K562 (cell line): ENCODE results near the gene SLC48A1. TPM values are rescaled to one million over a fixed set of nuclear protein-coding genes. Genes with fewer than 3 reads are reported as not detected.

ENCODE experiments used
- E2F6 ChIP-seq, 2 experiments: IDR thresholded peaks; 2 replicates each; pipeline ENCODE4 v1.6.1; 2011; ENCODE audit warnings: borderline replicate concordance in 1 of 2, control low read depth in 1 of 2, low read depth in 1 of 2, low read length in 1 of 2, mild to moderate bottlenecking in 1 of 2, mixed read lengths in 1 of 2, moderate library complexity in 1 of 2; ENCODE audit not compliant: insufficient read depth in 1 of 2, insufficient read length in 1 of 2, poor library complexity in 1 of 2, severe bottlenecking in 1 of 2; ENCODE audit errors: extremely low read depth in 1 of 2
- EP300 ChIP-seq: IDR thresholded peaks from 2 replicates; pipeline ENCODE4 v1.6.1; 2012; ENCODE audit warnings: low read length, improper control_type of control experiment
- ERF ChIP-seq: fragments of 450-650 bp; formaldehyde crosslinking; IDR thresholded peaks from 2 replicates; pipeline ENCODE4 v1.4.0; 2020; ENCODE audit warnings: mild to moderate bottlenecking, mixed read lengths
- FIP1L1 ChIP-seq: fragments of 200-400 bp; formaldehyde crosslinking; IDR thresholded peaks from 2 replicates; pipeline ENCODE4 v1.6.1; 2018; ENCODE audit warnings: mild to moderate bottlenecking, low read depth, low read length; ENCODE audit not compliant: poor library complexity, severe bottlenecking
- FOXJ3 ChIP-seq: sonication (generic); formaldehyde crosslinking; IDR thresholded peaks from 2 replicates; pipeline ENCODE4 v1.4.0; 2020; ENCODE audit warnings: mild to moderate bottlenecking, missing genetic modification reagents
- HNRNPK ChIP-seq: fragments of 200-400 bp; formaldehyde crosslinking; IDR thresholded peaks from one replicate; pipeline ENCODE4 v1.6.1; 2018; ENCODE audit warnings: mild to moderate bottlenecking, low read depth, low read length; ENCODE audit not compliant: poor library complexity, severe bottlenecking
- IFI16 ChIP-seq: fragments of 250-450 bp; sonication (Bioruptor Pico); IDR thresholded peaks from 2 replicates; pipeline ENCODE4 v2.1.2; 2022; ENCODE audit warnings: mild to moderate bottlenecking, inconsistent platforms
- LARP7 ChIP-seq: fragments of 450-650 bp; IDR thresholded peaks from 2 replicates; pipeline ENCODE4 v1.6.1; 2016
- NCOA1 ChIP-seq: fragments of 450-650 bp; IDR thresholded peaks from 2 replicates; pipeline ENCODE4 v1.6.1; 2016; ENCODE audit warnings: low read depth
- NELFE ChIP-seq: IDR thresholded peaks from 2 replicates; pipeline ENCODE4 v1.6.1; 2011; ENCODE audit warnings: mild to moderate bottlenecking; ENCODE audit not compliant: insufficient read depth, insufficient read length
- NR0B1 ChIP-seq: fragments of 450-650 bp; IDR thresholded peaks from one replicate; pipeline ENCODE4 v1.6.1; 2018; ENCODE audit warnings: mild to moderate bottlenecking, moderate library complexity; ENCODE audit not compliant: partially characterized antibody
- PPARD ChIP-seq: fragments of 250-450 bp; sonication (Bioruptor Pico); IDR thresholded peaks from 2 replicates; pipeline ENCODE4 v1.8.0; 2022; ENCODE audit warnings: inconsistent platforms, mild to moderate bottlenecking, moderate library complexity
- RFX7 ChIP-seq: fragments of 250-450 bp; sonication (Bioruptor Pico); IDR thresholded peaks from 2 replicates; pipeline ENCODE4 v1.5.1; 2021; ENCODE audit warnings: mild to moderate bottlenecking
- USF2 ChIP-seq: sonication (generic); formaldehyde crosslinking; IDR thresholded peaks from 2 replicates; pipeline ENCODE4 v1.5.0; 2020; ENCODE audit warnings: missing genetic modification reagents
- ZBTB1 ChIP-seq: sonication (generic); formaldehyde crosslinking; IDR thresholded peaks from 2 replicates; pipeline ENCODE4 v1.8.1; 2023; ENCODE audit warnings: missing genetic modification reagents, low read depth, mild to moderate bottlenecking, borderline replicate concordance
- ZBTB34 ChIP-seq: fragments of 250-450 bp; sonication (Bioruptor Pico); IDR thresholded peaks from 2 replicates; pipeline ENCODE4 v1.8.0; 2021; ENCODE audit warnings: mild to moderate bottlenecking, moderate library complexity
- ZNF124 ChIP-seq: sonication (generic); formaldehyde crosslinking; IDR thresholded peaks from 2 replicates; pipeline ENCODE4 v1.8.1; 2022; ENCODE audit warnings: missing genetic modification reagents
- ZNF282 ChIP-seq: sonication (generic); formaldehyde crosslinking; IDR thresholded peaks from 2 replicates; pipeline ENCODE4 v1.8.1; 2023; ENCODE audit warnings: missing genetic modification reagents
- ZNF431 ChIP-seq: sonication (generic); formaldehyde crosslinking; IDR thresholded peaks from 2 replicates; pipeline ENCODE4 v1.8.0; 2022; ENCODE audit warnings: mild to moderate bottlenecking, missing genetic modification reagents
- ZNF444 ChIP-seq: fragments of 250-450 bp; sonication (Bioruptor Pico); IDR thresholded peaks from 2 replicates; pipeline ENCODE4 v1.4.0; 2020; ENCODE audit warnings: mild to moderate bottlenecking, moderate library complexity
- ZNF655 ChIP-seq: fragments of 250-450 bp; sonication (Bioruptor Pico); IDR thresholded peaks from 2 replicates; pipeline ENCODE4 v1.5.0; 2021
- polyA plus RNA-seq, 8 experiments: library from polyadenylated mRNA; depleted of rRNA in 4 of 8; stranded (reverse) in 5 of 8; unstranded in 3 of 8; fragments of >200 nt; fragmentation: Nextera tagmentation in 2 of 8; fragmentation: Illumina TruSeq in 1 of 8; extraction: Ambion mirVana in 2 of 8; extraction: Trizol in 1 of 8; gene quantifications; 2 replicates each; pipeline versions ENCODE4 v1.2.1 to v1.2.3, GENCODE V29; 2011 to 2014; ENCODE audit warnings: inconsistent platforms in 1 of 8, missing spikeins in 1 of 8
- total RNA-seq, 7 experiments: library from RNA; depleted of rRNA in 6 of 7; stranded (reverse); fragments of >200 nt in 6 of 7; fragmentation: Illumina TruSeq in 2 of 7; extraction: Trizol in 2 of 7; gene quantifications; 2 replicates each; pipeline versions ENCODE4 v1.2.1 to v1.2.3, GENCODE V29; 2011 to 2021; ENCODE audit warnings: low replicate concordance in 1 of 7

SLC48A1 gene
- total and polyA plus RNA-seq, 9 of the 15 experiments (the other 6 are each of a cell fraction or from before 2014, with no cell fraction given), result 10.7 to 37.5 (median 18.7) TPM

- TF ChIP-seq ZNF444 (CRISPR knock-in tag), result no peak
- TF ChIP-seq ZBTB1, result peak; percentile 80; the same call in 1 of the 2 replicates
- TF ChIP-seq ZNF282 (CRISPR knock-in tag), result no peak
- no peak for TF ChIP-seq ZNF124 (CRISPR knock-in tag)
- TF ChIP-seq NELFE, result no peak
- peak; percentile 91 for TF ChIP-seq EP300
- no peak for TF ChIP-seq FOXJ3 (CRISPR knock-in tag)
- TF ChIP-seq ERF (CRISPR knock-in tag), result no peak
- TF ChIP-seq E2F6 (IDR thresholded peaks at IDR 0.05; ENCODE audit: borderline replicate concordance in 1 of 2, extremely low read depth in 1 of 2, insufficient read depth in 1 of 2, insufficient read length in 1 of 2, low read depth in 1 of 2, low read length in 1 of 2, poor library complexity in 1 of 2, severe bottlenecking in 1 of 2), result no peak
- no peak for TF ChIP-seq FIP1L1
- peak; percentile 40; the same call in 1 of the 2 replicates for TF ChIP-seq NCOA1
- no peak for TF ChIP-seq USF2 (CRISPR knock-in tag)
- TF ChIP-seq NR0B1, result no peak
- TF ChIP-seq ZNF655 (CRISPR knock-in tag), result no peak
- no peak for TF ChIP-seq LARP7
- no peak for TF ChIP-seq PPARD
- no peak for TF ChIP-seq IFI16 (CRISPR knock-in tag)
- TF ChIP-seq RFX7 (CRISPR knock-in tag), result no peak
- TF ChIP-seq HNRNPK, result no peak
- TF ChIP-seq ZBTB34 (CRISPR knock-in tag), result no peak
- no peak for TF ChIP-seq ZNF431
Observed at GRCh38 chr12:47777741-47778558, 4.9 kb downstream of the SLC48A1 start (continued).
